Measurements from ENCODE around the gene ZFPM1.

Gene ZFPM1

GRCh38 chr16:88411951-88412576 lies 41.0 kb upstream of the ZFPM1 start:
- Histone ChIP-seq H3K9me3 (replicated peaks; ENCODE audit: low read length) (no peaks in the 10 kb centered on the region), H3K4me3 (ENCODE audit: low read length) (no peak overlapping the region), H3K4me1 (ENCODE audit: control insufficient read depth, insufficient read depth, low read length) (no peaks in the 10 kb centered on the region), H3K4me2 (ENCODE audit: low read length) (no peak overlapping the region), H3K36me3 (ENCODE audit: insufficient read depth, low read length) (peaks cover 24% of the 10 kb centered on the region), H3K9ac (ENCODE audit: low read depth, low read length) (no peak overlapping the region), H3K27me3 (ENCODE audit: control insufficient read depth, insufficient read depth, low read length) (no peaks in the 10 kb centered on the region)

GRCh38 chr16:88412766-88413165 lies 40.3 kb upstream of the ZFPM1 start:
- Histone ChIP-seq H3K4me2 (ENCODE audit: low read length) (no peak overlapping the region), H3K27me3 (ENCODE audit: control insufficient read depth, insufficient read depth, low read length) (no peaks in the 10 kb centered on the region), H3K36me3 (ENCODE audit: insufficient read depth, low read length) (peaks cover 17% of the 10 kb centered on the region), H3K9ac (ENCODE audit: low read depth, low read length) (no peak overlapping the region), H3K4me3 (ENCODE audit: low read length) (no peak overlapping the region), H3K9me3 (replicated peaks; ENCODE audit: low read length) (no peaks in the 10 kb centered on the region), H3K4me1 (ENCODE audit: control insufficient read depth, insufficient read depth, low read length) (no peaks in the 10 kb centered on the region)

- H3K27me3 ChIP-seq (ENCODE audit: control insufficient read depth, insufficient read depth, low read length), result no peaks in the 10 kb centered on the region
- no peak overlapping the region for H3K4me2 ChIP-seq (ENCODE audit: low read length)
- peaks cover 17% of the 10 kb centered on the region for H3K36me3 ChIP-seq (ENCODE audit: insufficient read depth, low read length)
- no peaks in the 10 kb centered on the region for H3K4me1 ChIP-seq (ENCODE audit: control insufficient read depth, insufficient read depth, low read length)
- no peak overlapping the region for H3K9ac ChIP-seq (ENCODE audit: low read depth, low read length)
- H3K9me3 ChIP-seq (replicated peaks; ENCODE audit: low read length), result no peaks in the 10 kb centered on the region
- no peak overlapping the region for H3K4me3 ChIP-seq (ENCODE audit: low read length)
Observed at GRCh38 chr16:88413231-88413630, 39.8 kb upstream of the ZFPM1 start.

GRCh38 chr16:88413631-88414030 lies 39.4 kb upstream of the ZFPM1 start:
- Histone ChIP-seq H3K4me3 (ENCODE audit: low read length) (no peak overlapping the region), H3K36me3 (ENCODE audit: insufficient read depth, low read length) (peaks cover 17% of the 10 kb centered on the region), H3K9me3 (replicated peaks; ENCODE audit: low read length) (no peaks in the 10 kb centered on the region), H3K4me2 (ENCODE audit: low read length) (no peak overlapping the region), H3K4me1 (ENCODE audit: control insufficient read depth, insufficient read depth, low read length) (no peaks in the 10 kb centered on the region), H3K9ac (ENCODE audit: low read depth, low read length) (no peak overlapping the region), H3K27me3 (ENCODE audit: control insufficient read depth, insufficient read depth, low read length) (no peaks in the 10 kb centered on the region)

GRCh38 chr16:88414521-88415380 lies 38.3 kb upstream of the ZFPM1 start:
- Histone ChIP-seq H3K4me2 (ENCODE audit: low read length) (no peak overlapping the region), H3K4me3 (ENCODE audit: low read length) (no peak overlapping the region), H3K9me3 (replicated peaks; ENCODE audit: low read length) (no peaks in the 10 kb centered on the region), H3K27me3 (ENCODE audit: control insufficient read depth, insufficient read depth, low read length) (no peaks in the 10 kb centered on the region), H3K36me3 (ENCODE audit: insufficient read depth, low read length) (peaks cover 17% of the 10 kb centered on the region), H3K4me1 (ENCODE audit: control insufficient read depth, insufficient read depth, low read length) (no peaks in the 10 kb centered on the region), H3K9ac (ENCODE audit: low read depth, low read length) (no peak overlapping the region)

- H3K4me1 ChIP-seq (ENCODE audit: control insufficient read depth, insufficient read depth, low read length), result no peaks in the 10 kb centered on the region
- H3K4me2 ChIP-seq (ENCODE audit: low read length), result no peak overlapping the region
- H3K4me3 ChIP-seq (ENCODE audit: low read length), result no peak overlapping the region
- H3K36me3 ChIP-seq (ENCODE audit: insufficient read depth, low read length), result peaks cover 17% of the 10 kb centered on the region
- H3K9me3 ChIP-seq (replicated peaks; ENCODE audit: low read length), result no peaks in the 10 kb centered on the region
- H3K27me3 ChIP-seq (ENCODE audit: control insufficient read depth, insufficient read depth, low read length), result no peaks in the 10 kb centered on the region
- no peak overlapping the region for H3K9ac ChIP-seq (ENCODE audit: low read depth, low read length)
Observed at GRCh38 chr16:88415381-88415705, 37.7 kb upstream of the ZFPM1 start.

- H3K9ac ChIP-seq (ENCODE audit: low read depth, low read length), result no peak overlapping the region
- H3K4me2 ChIP-seq (ENCODE audit: low read length), result no peak overlapping the region
- no peaks in the 10 kb centered on the region for H3K27me3 ChIP-seq (ENCODE audit: control insufficient read depth, insufficient read depth, low read length)
- H3K4me1 ChIP-seq (ENCODE audit: control insufficient read depth, insufficient read depth, low read length), result no peaks in the 10 kb centered on the region
- H3K36me3 ChIP-seq (ENCODE audit: insufficient read depth, low read length), result peaks cover 17% of the 10 kb centered on the region
- no peaks in the 10 kb centered on the region for H3K9me3 ChIP-seq (replicated peaks; ENCODE audit: low read length)
- H3K4me3 ChIP-seq (ENCODE audit: low read length), result no peak overlapping the region
Observed at GRCh38 chr16:88415713-88416323, 37.3 kb upstream of the ZFPM1 start.

GRCh38 chr16:88416686-88417085 lies 36.4 kb upstream of the ZFPM1 start:
- no peak overlapping the region for H3K4me3 ChIP-seq (ENCODE audit: low read length)
- peaks cover 17% of the 10 kb centered on the region for H3K36me3 ChIP-seq (ENCODE audit: insufficient read depth, low read length)
- H3K9me3 ChIP-seq (replicated peaks; ENCODE audit: low read length), result no peaks in the 10 kb centered on the region
- no peaks in the 10 kb centered on the region for H3K27me3 ChIP-seq (ENCODE audit: control insufficient read depth, insufficient read depth, low read length)
- H3K9ac ChIP-seq (ENCODE audit: low read depth, low read length), result no peak overlapping the region
- no peaks in the 10 kb centered on the region for H3K4me1 ChIP-seq (ENCODE audit: control insufficient read depth, insufficient read depth, low read length)
- H3K4me2 ChIP-seq (ENCODE audit: low read length), result no peak overlapping the region

GRCh38 chr16:88417684-88418476 lies 35.2 kb upstream of the ZFPM1 start:
- no peaks in the 10 kb centered on the region for H3K4me1 ChIP-seq (ENCODE audit: control insufficient read depth, insufficient read depth, low read length)
- no peaks in the 10 kb centered on the region for H3K27me3 ChIP-seq (ENCODE audit: control insufficient read depth, insufficient read depth, low read length)
- H3K9ac ChIP-seq (ENCODE audit: low read depth, low read length), result no peak overlapping the region
- H3K4me2 ChIP-seq (ENCODE audit: low read length), result no peak overlapping the region
- no peak overlapping the region for H3K4me3 ChIP-seq (ENCODE audit: low read length)
- H3K36me3 ChIP-seq (ENCODE audit: insufficient read depth, low read length), result peaks cover 17% of the 10 kb centered on the region
- H3K9me3 ChIP-seq (replicated peaks; ENCODE audit: low read length), result no peaks in the 10 kb centered on the region

GRCh38 chr16:88418869-88419268 lies 34.2 kb upstream of the ZFPM1 start:
- Histone ChIP-seq H3K4me1 (ENCODE audit: control insufficient read depth, insufficient read depth, low read length) (no peaks in the 10 kb centered on the region), H3K9me3 (replicated peaks; ENCODE audit: low read length) (no peaks in the 10 kb centered on the region), H3K9ac (ENCODE audit: low read depth, low read length) (no peak overlapping the region), H3K36me3 (ENCODE audit: insufficient read depth, low read length) (peaks cover 17% of the 10 kb centered on the region), H3K4me3 (ENCODE audit: low read length) (no peak overlapping the region), H3K4me2 (ENCODE audit: low read length) (no peak overlapping the region), H3K27me3 (ENCODE audit: control insufficient read depth, insufficient read depth, low read length) (no peaks in the 10 kb centered on the region)

- H3K4me2 ChIP-seq (ENCODE audit: low read length), result no peak overlapping the region
- H3K36me3 ChIP-seq (ENCODE audit: insufficient read depth, low read length), result peaks cover 17% of the 10 kb centered on the region
- no peak overlapping the region for H3K4me3 ChIP-seq (ENCODE audit: low read length)
- no peaks in the 10 kb centered on the region for H3K27me3 ChIP-seq (ENCODE audit: control insufficient read depth, insufficient read depth, low read length)
- no peaks in the 10 kb centered on the region for H3K4me1 ChIP-seq (ENCODE audit: control insufficient read depth, insufficient read depth, low read length)
- H3K9ac ChIP-seq (ENCODE audit: low read depth, low read length), result no peak overlapping the region
- no peaks in the 10 kb centered on the region for H3K9me3 ChIP-seq (replicated peaks; ENCODE audit: low read length)
Observed at GRCh38 chr16:88419790-88420189, 33.3 kb upstream of the ZFPM1 start.

Measured in skeletal muscle satellite cell (primary cell).